H1 (cell line): Measurements from ENCODE around the gene ADK. TPM values are rescaled to one million over a fixed set of nuclear protein-coding genes. Genes with fewer than 3 reads are reported as not detected.

Experiments
- CTCF ChIA-PET: fragments of 300-600 bp; sonication (Branson Sonifier 250); formaldehyde crosslinking; loops from one replicate; lab custom pipeline; 2021; ENCODE audit not compliant: partially characterized antibody; lab: Charles Lee
- POLR2A ChIA-PET: fragments of 300-600 bp; sonication (Branson Sonifier 250); formaldehyde crosslinking; loops from one replicate; lab custom pipeline; 2021; ENCODE audit warnings: inconsistent platforms; ENCODE audit not compliant: partially characterized antibody; lab: Charles Lee
- DNase-seq, 2 experiments: peaks; one replicate each; pipeline versions ENCODE4 v3.0.0 to v3.0.0-alpha.2; 2010 to 2022; ENCODE audit warnings: low spot score in 2 of 2, low read depth in 1 of 2, mixed read lengths in 1 of 2
- FAIRE-seq: peaks from 2 replicates; lab custom pipeline; 2011; peaks lifted over from hg19 to GRCh38; lab: Jason Lieb, UNC
- H2AFZ ChIP-seq: 2 replicates; pipeline ENCODE4 v1.8.1; 2012; ENCODE audit warnings: low read length, inconsistent platforms
- H2AK5ac ChIP-seq: 2 replicates; pipeline ENCODE4 v1.6.1; 2013; ENCODE audit warnings: low read depth, low read length
- H2BK120ac ChIP-seq: replicated peaks from 2 replicates; pipeline ENCODE3; 2013; ENCODE audit warnings: low read depth, low read length, inconsistent platforms
- H2BK12ac ChIP-seq: 2 replicates; pipeline ENCODE4 v1.6.1; 2013; ENCODE audit warnings: low read depth, low read length
- H2BK15ac ChIP-seq: 2 replicates; pipeline ENCODE4 v1.6.1; 2013; ENCODE audit warnings: low read length
- H2BK20ac ChIP-seq: 2 replicates; pipeline ENCODE4 v1.6.1; 2013; ENCODE audit warnings: low read length
- H2BK5ac ChIP-seq: 2 replicates; pipeline ENCODE4 v1.6.1; 2013; ENCODE audit warnings: low read depth, low read length
- H3K14ac ChIP-seq: 2 replicates; pipeline ENCODE4 v1.6.1; 2013; ENCODE audit warnings: inconsistent platforms; ENCODE audit not compliant: insufficient read length
- H3K18ac ChIP-seq: 2 replicates; pipeline ENCODE4 v1.6.1; 2013; ENCODE audit warnings: low read length; ENCODE audit errors: extremely low read depth
- H3K23ac ChIP-seq: 2 replicates; pipeline ENCODE4 v1.6.1; 2013; ENCODE audit warnings: inconsistent platforms; ENCODE audit not compliant: insufficient read length
- H3K23me2 ChIP-seq: 2 replicates; pipeline ENCODE4 v1.6.1; 2013; ENCODE audit warnings: low read depth, low read length
- H3K27ac ChIP-seq: 2 replicates; pipeline ENCODE4 v1.6.1; 2011; ENCODE audit warnings: low read depth, low read length, inconsistent platforms
- H3K27me3 ChIP-seq, 4 experiments: replicated peaks in 1 of 4; 1 replicate in 1 of 4; 2 replicates in 3 of 4; pipeline versions ENCODE4 v1.6.1 to v1.8.1; 2011 to 2013; ENCODE audit warnings: low read length in 3 of 4, mild to moderate bottlenecking in 3 of 4, inconsistent platforms in 2 of 4, mixed read lengths in 2 of 4, moderate library complexity in 1 of 4; ENCODE audit not compliant: control insufficient read depth in 3 of 4, insufficient read depth in 3 of 4; ENCODE audit errors: extremely low read depth in 1 of 4
- H3K36me3 ChIP-seq, 4 experiments: 2 replicates each; pipeline versions ENCODE4 v1.6.1 to v1.8.1; 2011 to 2013; ENCODE audit warnings: mild to moderate bottlenecking in 4 of 4, low read length in 3 of 4, moderate library complexity in 2 of 4, control low read depth in 1 of 4, inconsistent platforms in 1 of 4; ENCODE audit not compliant: insufficient read depth in 4 of 4, control insufficient read depth in 2 of 4
- H3K4ac ChIP-seq: replicated peaks from 2 replicates; pipeline ENCODE3; 2013; ENCODE audit warnings: low read length, low read depth, mixed read lengths, inconsistent platforms; ENCODE audit not compliant: insufficient read length
- H3K4me1 ChIP-seq, 4 experiments: replicated peaks in 1 of 4; 1 replicate in 1 of 4; 2 replicates in 3 of 4; pipeline versions ENCODE4 v1.6.1 to v1.8.1; 2011 to 2013; ENCODE audit warnings: low read length in 3 of 4, inconsistent platforms in 2 of 4, mixed read lengths in 1 of 4; ENCODE audit not compliant: insufficient read depth in 4 of 4, control insufficient read depth in 3 of 4
- H3K4me2 ChIP-seq, 2 experiments: 2 replicates each; pipeline versions ENCODE4 v1.6.1 to v1.8.1; 2011 to 2013; ENCODE audit warnings: low read depth in 2 of 2, low read length in 2 of 2, control low read depth in 1 of 2, inconsistent platforms in 1 of 2, mild to moderate bottlenecking in 1 of 2; ENCODE audit not compliant: insufficient read depth in 1 of 2
- H3K4me3 ChIP-seq, 4 experiments: fragments of 200-600, 300-600 bp in 1 of 4; sonication (generic), shearing (Covaris generic), sonication (Bioruptor Twin) in 1 of 4; 2 replicates each; pipeline versions ENCODE4 v1.5.1 to v1.8.1; 2011 to 2016; ENCODE audit warnings: low read length in 4 of 4, low read depth in 3 of 4, control low read depth in 2 of 4, inconsistent platforms in 2 of 4, mild to moderate bottlenecking in 2 of 4, mixed read lengths in 1 of 4, moderate library complexity in 1 of 4; ENCODE audit not compliant: insufficient read depth in 2 of 4; ENCODE audit errors: extremely low read depth in 1 of 4
- H3K56ac ChIP-seq: replicated peaks from 2 replicates; pipeline ENCODE3; 2013; ENCODE audit warnings: low read depth, mild to moderate bottlenecking, mixed read lengths, low read length, inconsistent platforms; ENCODE audit not compliant: insufficient read length
- H3K79me1 ChIP-seq: 2 replicates; pipeline ENCODE4 v1.6.1; 2013; ENCODE audit warnings: low read depth, low read length, control low read depth
- H3K79me2 ChIP-seq, 2 experiments: 2 replicates each; pipeline versions ENCODE4 v1.6.1 to v1.8.1; 2012 to 2013; ENCODE audit warnings: low read length in 2 of 2, mild to moderate bottlenecking in 2 of 2, inconsistent platforms in 1 of 2; ENCODE audit not compliant: insufficient read depth in 2 of 2, control insufficient read depth in 1 of 2
- H3K9ac ChIP-seq, 4 experiments: replicated peaks in 1 of 4; 1 replicate in 1 of 4; 2 replicates in 3 of 4; pipeline versions ENCODE4 v1.6.1 to v1.8.1; 2011 to 2013; ENCODE audit warnings: low read depth in 3 of 4, low read length in 3 of 4, control low read depth in 2 of 4, mild to moderate bottlenecking in 2 of 4, moderate library complexity in 2 of 4, inconsistent platforms in 1 of 4; ENCODE audit errors: extremely low read depth in 1 of 4
- H3K9me3 ChIP-seq, 2 experiments: 2 replicates each; pipeline versions ENCODE4 v1.6.1 to v1.8.1; 2012 to 2013; ENCODE audit warnings: mild to moderate bottlenecking in 2 of 2, moderate library complexity in 2 of 2, control low read depth in 1 of 2, inconsistent platforms in 1 of 2, low read depth in 1 of 2, low read length in 1 of 2, mixed read lengths in 1 of 2; ENCODE audit not compliant: insufficient read depth in 2 of 2
- H4K20me1 ChIP-seq, 2 experiments: replicated peaks in 1 of 2; 2 replicates each; pipeline versions ENCODE3 to v1.8.1; 2011 to 2013; ENCODE audit warnings: inconsistent platforms in 2 of 2, low read length in 2 of 2, mild to moderate bottlenecking in 1 of 2; ENCODE audit not compliant: insufficient read depth in 2 of 2, control insufficient read depth in 1 of 2
- H4K5ac ChIP-seq: 2 replicates; pipeline ENCODE4 v1.6.1; 2013; ENCODE audit warnings: low read length, low read depth, mixed read lengths, inconsistent platforms; ENCODE audit not compliant: insufficient read length
- H4K8ac ChIP-seq: 2 replicates; pipeline ENCODE4 v1.8.0; 2013; ENCODE audit warnings: mild to moderate bottlenecking, moderate library complexity, low read length, inconsistent platforms; ENCODE audit not compliant: insufficient read depth; ENCODE audit errors: extremely low read depth
- H4K91ac ChIP-seq: replicated peaks from 2 replicates; pipeline ENCODE3; 2013; ENCODE audit warnings: low read length, mixed read lengths, inconsistent platforms; ENCODE audit not compliant: insufficient read length
- BRCA1 ChIP-seq: IDR thresholded peaks from 2 replicates; pipeline ENCODE4 v1.6.1; 2012; ENCODE audit warnings: low read depth, low read length, improper control_type of control experiment
- HDAC2 ChIP-seq, 2 experiments: fragments of 300-600 bp in 1 of 2; sonication (generic) in 1 of 2; IDR thresholded peaks; 2 replicates each; pipeline ENCODE4 v1.6.1; 2011 to 2012; ENCODE audit warnings: low read depth in 2 of 2, low read length in 2 of 2, mild to moderate bottlenecking in 2 of 2, moderate library complexity in 2 of 2, borderline replicate concordance in 1 of 2, inconsistent platforms in 1 of 2
- RNF2 ChIP-seq: fragments of 200-900, 300-1000 bp; sonication (generic); IDR thresholded peaks from 2 replicates; pipeline ENCODE4 v1.7.1; 2016; ENCODE audit warnings: borderline replicate concordance, low read depth, mild to moderate bottlenecking, antibody characterized with exemption, low read length; ENCODE audit not compliant: poor library complexity, severe bottlenecking; ENCODE audit errors: missing control alignments
- WGBS, 2 experiments: shearing (Covaris generic) in 1 of 2; methylation state at CpG; one replicate each; pipeline versions ENCODE4 v1.1.6 to v1.1.7; 2013 to 2015; ENCODE audit warnings: low lambda C conversion rate in 2 of 2, mixed read lengths in 2 of 2, inconsistent platforms in 1 of 2, low coverage in 1 of 2, missing lambda C conversion rate in 1 of 2; ENCODE audit not compliant: insufficient replicate concordance in 2 of 2, insufficient coverage in 1 of 2, insufficient read length in 1 of 2; ENCODE audit errors: extremely low coverage in 1 of 2, missing lambda C conversion rate in 1 of 2; 5-methylcytosine and 5-hydroxymethylcytosine counted together
- polyA plus RNA-seq, 7 experiments: library from polyadenylated mRNA; depleted of rRNA in 3 of 7; stranded (reverse) in 5 of 7; unstranded in 2 of 7; fragments of >200 nt in 5 of 7; fragments of 200-250 nt in 2 of 7; gene quantifications; 1 replicate in 5 of 7; 2 replicates in 1 of 7; 4 replicates in 1 of 7; pipeline versions ENCODE4 v1.2.1 to v1.2.3, GENCODE V29; 2011 to 2013; ENCODE audit warnings: missing spikeins in 2 of 7, mixed read lengths in 2 of 7
- total RNA-seq: library from RNA; stranded (reverse); fragmentation: NEBNext Ultra II Directional; extraction: Animal tissue kit (Norgen Biotek cat#: 25700); gene quantifications from 2 replicates; pipeline ENCODE4 v1.2.1, GENCODE V29; 2021

Gene ADK
- total and polyA plus RNA-seq, 2 of the 8 experiments (the other 6 are each of a cell fraction or from before 2014, with no cell fraction given): 12.3 to 42.4 TPM

DNA sequence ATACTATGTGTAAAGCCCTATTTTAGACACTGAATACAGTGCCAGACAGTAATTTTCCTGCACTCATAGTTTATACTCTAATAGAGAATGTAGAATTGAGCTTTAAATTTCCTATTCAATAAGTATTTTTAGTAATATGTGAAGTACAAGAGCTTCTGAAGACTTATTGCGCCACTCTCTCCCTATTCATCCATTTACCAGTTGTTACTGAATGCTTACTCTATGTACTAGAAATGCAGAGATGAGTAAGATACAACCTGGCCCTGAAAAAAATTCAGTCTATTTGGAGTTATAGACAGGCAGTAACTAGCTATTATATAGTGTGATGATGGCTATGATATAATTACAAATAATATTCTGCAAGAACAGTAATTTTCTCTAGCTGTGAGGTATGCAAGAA, 98.8 kb downstream of the ADK start:
- ChIA-PET POLR2A (no interaction called here), CTCF (interaction anchor here (0.7 kb wide), 1 partner anchor 169 kb away, joined by 3 read pairs; no protein-coding TSS in a partner anchor)
- no peak for FAIRE-seq
- DNase-seq: no peak
- Histone ChIP-seq H3K14ac (no peak overlapping the region), H3K56ac (no peak overlapping the region), H3K9me3 (no peaks in the 10 kb centered on the region), H2BK15ac (no peak overlapping the region), H3K27me3 (no peaks in the 10 kb centered on the region), H3K23ac (no peak overlapping the region), H3K4ac (no peak overlapping the region), H3K27ac (no peak overlapping the region), H3K4me1 (no peaks in the 10 kb centered on the region; a peak in 2 of 7 replicates), H3K4me2 (no peak overlapping the region), H2BK12ac (no peak overlapping the region), H4K91ac (no peak overlapping the region), H3K79me1 (no peaks in the 10 kb centered on the region), H2BK5ac (no peak overlapping the region), H3K4me3 (no peak overlapping the region), H2AFZ (no peak overlapping the region), H4K5ac (no peak overlapping the region), H2BK20ac (no peak overlapping the region), H2BK120ac (no peak overlapping the region), H4K20me1 (no peaks in the 10 kb centered on the region), H2AK5ac (no peak overlapping the region), H3K18ac (no peak overlapping the region), H4K8ac (no peak overlapping the region), H3K23me2 (no peaks in the 10 kb centered on the region), H3K36me3 (no peaks in the 10 kb centered on the region), H3K9ac (peak overlapping the region in 1 of 4 experiments; percentile 8; a peak in 1 of 7 replicates), H3K79me2 (no peaks in the 10 kb centered on the region)
- TF ChIP-seq BRCA1: no peak
- no peak for TF ChIP-seq HDAC2 (IDR thresholded peaks at IDR 0.05; ENCODE audit: borderline replicate concordance in 1 of 2, low read depth in 2 of 2, low read length in 2 of 2)
- TF ChIP-seq RNF2: no peak
- WGBS, 2 experiments: 93% methylated on average over 1 of the region's 1 CpG; no CpG with 5 or more reads in 1 of the 2 experiments
